NCI-H2107 treated with DMSO at 0.1 percent for 48 hours (cell line): ENCODE data around the gene NCKAP5.

Experiments
- DNase-seq: peaks from one replicate; lab custom pipeline; 2025; ENCODE audit not compliant: unreplicated experiment; lab: John Stamatoyannopoulos, UW

Gene NCKAP5

GRCh38 chr2:132690664-132691303 lies 877.5 kb downstream of the NCKAP5 start:
- DNase-seq, result no peak

GRCh38 chr2:132681766-132682165 lies 886.5 kb downstream of the NCKAP5 start:
- DNase-seq, result no peak

GRCh38 chr2:132680544-132680943 lies 887.7 kb downstream of the NCKAP5 start:
- DNase-seq, result no peak

- DNase-seq, result no peak
Observed at GRCh38 chr2:132678483-132678882, 889.8 kb downstream of the NCKAP5 start.

GRCh38 chr2:132677661-132678060 lies 890.6 kb downstream of the NCKAP5 start:
- DNase-seq, result no peak

- no peak for DNase-seq
Observed at GRCh38 chr2:132676999-132677398, 891.3 kb downstream of the NCKAP5 start.

- DNase-seq, result no peak
Observed at GRCh38 chr2:132671151-132671835, 897.0 kb downstream of the NCKAP5 start.

GRCh38 chr2:132670496-132671150 lies 897.6 kb downstream of the NCKAP5 start:
- DNase-seq, result no peak

GRCh38 chr2:132669908-132670495 lies 898.3 kb downstream of the NCKAP5 start, which contains the start of gene LYPD1:
TSS of gene LYPD1 (minus strand) at chr2:132670205. CDS start at chr2:132669932, 273 bp downstream.
- DNase-seq, result no peak

GRCh38 chr2:132668987-132669907 lies 899.0 kb downstream of the NCKAP5 start:
- no peak for DNase-seq

- DNase-seq, result no peak
Observed at GRCh38 chr2:132668189-132668823, 900.0 kb downstream of the NCKAP5 start.

GRCh38 chr2:132667706-132668105 lies 900.6 kb downstream of the NCKAP5 start:
- no peak for DNase-seq

GRCh38 chr2:132665401-132666140 lies 902.7 kb downstream of the NCKAP5 start:
- no peak for DNase-seq

- DNase-seq, result no peak
Observed at GRCh38 chr2:132664096-132664495, 904.2 kb downstream of the NCKAP5 start.

GRCh38 chr2:132662732-132663131 lies 905.5 kb downstream of the NCKAP5 start:
- DNase-seq, result no peak

GRCh38 chr2:132659331-132659730 lies 908.9 kb downstream of the NCKAP5 start:
- no peak for DNase-seq

GRCh38 chr2:132656266-132656975 lies 911.8 kb downstream of the NCKAP5 start:
- no peak for DNase-seq

- no peak for DNase-seq
Observed at GRCh38 chr2:132654968-132655367, 913.3 kb downstream of the NCKAP5 start.

- DNase-seq, result no peak
Observed at GRCh38 chr2:132654335-132654734, 913.9 kb downstream of the NCKAP5 start.
